KMS-11 (cell line): ENCODE measurements around the gene PPIL6.

Experiments
- H2AFZ ChIP-seq: fragments of 200-600 bp; sonication (generic); 2 replicates; pipeline ENCODE4 v1.6.1; 2016; ENCODE audit warnings: antibody characterized with exemption, mixed run types, low read depth
- H3K27ac ChIP-seq: fragments of 200-600 bp; sonication (generic); 2 replicates; pipeline ENCODE4 v1.6.1; 2016; ENCODE audit warnings: mild to moderate bottlenecking, mixed run types
- H3K27me3 ChIP-seq: fragments of 200-600 bp; sonication (generic); 2 replicates; pipeline ENCODE4 v1.6.1; 2017; ENCODE audit warnings: mild to moderate bottlenecking, low read depth, mixed run types, moderate library complexity; ENCODE audit not compliant: insufficient read depth
- H3K36me3 ChIP-seq: fragments of 200-600 bp; sonication (generic); 2 replicates; pipeline ENCODE4 v1.6.1; 2017; ENCODE audit warnings: mild to moderate bottlenecking, mixed run types; ENCODE audit not compliant: insufficient read depth
- H3K4me1 ChIP-seq: fragments of 200-600 bp; sonication (generic); 2 replicates; pipeline ENCODE4 v1.6.1; 2016; ENCODE audit warnings: mild to moderate bottlenecking, low read depth, mixed run types; ENCODE audit not compliant: poor library complexity, severe bottlenecking
- H3K4me2 ChIP-seq: fragments of 200-600 bp; sonication (generic); 2 replicates; pipeline ENCODE4 v1.7.0; 2016; ENCODE audit warnings: mild to moderate bottlenecking, mixed run types
- H3K4me3 ChIP-seq: fragments of 200-600 bp; sonication (generic); IDR thresholded peaks from 2 replicates; pipeline ENCODE4 v1.6.1; 2017; ENCODE audit warnings: low read depth, low read length, mixed read lengths; ENCODE audit not compliant: insufficient read depth
- H3K79me2 ChIP-seq: fragments of 200-600 bp; sonication (generic); 2 replicates; pipeline ENCODE4 v1.6.1; 2016; ENCODE audit warnings: low read depth, mixed run types; ENCODE audit not compliant: insufficient read depth
- H3K9ac ChIP-seq: fragments of 200-600 bp; sonication (generic); 2 replicates; pipeline ENCODE4 v1.6.1; 2016; ENCODE audit warnings: mild to moderate bottlenecking, mixed run types
- H4K20me1 ChIP-seq: fragments of 200-600 bp; sonication (generic); 2 replicates; pipeline ENCODE4 v1.6.1; 2016; ENCODE audit warnings: mild to moderate bottlenecking, mixed run types; ENCODE audit not compliant: insufficient read depth
- CTCF ChIP-seq: fragments of 200-600 bp; sonication (generic); conservative IDR thresholded peaks from 2 replicates; pipeline ENCODE4 v1.6.1; 2017; ENCODE audit warnings: low read depth, mild to moderate bottlenecking, antibody characterized with exemption, low read length, moderate library complexity, mixed read lengths

PPIL6 gene

GRCh38 chr6:109342911-109343310, 97.5 kb downstream of the PPIL6 start:
- no peaks in the 10 kb centered on the region for H3K79me2 ChIP-seq
- no peaks in the 10 kb centered on the region for H3K36me3 ChIP-seq
- H3K4me3 ChIP-seq, result no peak overlapping the region
- no peaks in the 10 kb centered on the region for H4K20me1 ChIP-seq
- H3K27me3 ChIP-seq, result no peaks in the 10 kb centered on the region
- no peak overlapping the region for H3K9ac ChIP-seq
- H2AFZ ChIP-seq, result no peak overlapping the region
- no peaks in the 10 kb centered on the region for H3K4me1 ChIP-seq
- no peak for TF ChIP-seq CTCF
- H3K27ac ChIP-seq, result no peak overlapping the region
- no peak overlapping the region for H3K4me2 ChIP-seq

GRCh38 chr6:109342506-109342905, 97.9 kb downstream of the PPIL6 start:
- no peak overlapping the region for H3K27ac ChIP-seq
- no peak overlapping the region for H3K9ac ChIP-seq
- no peak overlapping the region for H3K4me3 ChIP-seq
- no peaks in the 10 kb centered on the region for H4K20me1 ChIP-seq
- no peaks in the 10 kb centered on the region for H3K4me1 ChIP-seq
- H3K79me2 ChIP-seq, result no peaks in the 10 kb centered on the region
- H2AFZ ChIP-seq, result no peak overlapping the region
- H3K4me2 ChIP-seq, result no peak overlapping the region
- no peaks in the 10 kb centered on the region for H3K27me3 ChIP-seq
- no peak for TF ChIP-seq CTCF
- H3K36me3 ChIP-seq, result no peaks in the 10 kb centered on the region

- no peaks in the 10 kb centered on the region for H3K27me3 ChIP-seq
- H2AFZ ChIP-seq, result no peak overlapping the region
- H3K9ac ChIP-seq, result no peak overlapping the region
These were observed 99.6 kb downstream of the PPIL6 start for GRCh38 chr6:109340811-109341210.

More at GRCh38 chr6:109340811-109341210, 99.6 kb downstream of the PPIL6 start:
- Histone ChIP-seq H3K79me2 (no peaks in the 10 kb centered on the region), H3K36me3 (no peaks in the 10 kb centered on the region), H4K20me1 (no peaks in the 10 kb centered on the region), H3K4me3 (no peak overlapping the region), H3K4me1 (no peaks in the 10 kb centered on the region), H3K4me2 (no peak overlapping the region), H3K27ac (no peak overlapping the region)
- no peak for TF ChIP-seq CTCF
